HS-27A (cell line): ENCODE results near the gene F2R.

Source experiments
- DNase-seq: peaks from one replicate; pipeline ENCODE4 v3.0.0-alpha.2; 2012; ENCODE audit warnings: low read depth, missing footprints

The F2R gene

GRCh38 chr5:76690704-76691466 is 25.0 kb upstream of the F2R start:
- no peak for DNase-seq

DNA sequence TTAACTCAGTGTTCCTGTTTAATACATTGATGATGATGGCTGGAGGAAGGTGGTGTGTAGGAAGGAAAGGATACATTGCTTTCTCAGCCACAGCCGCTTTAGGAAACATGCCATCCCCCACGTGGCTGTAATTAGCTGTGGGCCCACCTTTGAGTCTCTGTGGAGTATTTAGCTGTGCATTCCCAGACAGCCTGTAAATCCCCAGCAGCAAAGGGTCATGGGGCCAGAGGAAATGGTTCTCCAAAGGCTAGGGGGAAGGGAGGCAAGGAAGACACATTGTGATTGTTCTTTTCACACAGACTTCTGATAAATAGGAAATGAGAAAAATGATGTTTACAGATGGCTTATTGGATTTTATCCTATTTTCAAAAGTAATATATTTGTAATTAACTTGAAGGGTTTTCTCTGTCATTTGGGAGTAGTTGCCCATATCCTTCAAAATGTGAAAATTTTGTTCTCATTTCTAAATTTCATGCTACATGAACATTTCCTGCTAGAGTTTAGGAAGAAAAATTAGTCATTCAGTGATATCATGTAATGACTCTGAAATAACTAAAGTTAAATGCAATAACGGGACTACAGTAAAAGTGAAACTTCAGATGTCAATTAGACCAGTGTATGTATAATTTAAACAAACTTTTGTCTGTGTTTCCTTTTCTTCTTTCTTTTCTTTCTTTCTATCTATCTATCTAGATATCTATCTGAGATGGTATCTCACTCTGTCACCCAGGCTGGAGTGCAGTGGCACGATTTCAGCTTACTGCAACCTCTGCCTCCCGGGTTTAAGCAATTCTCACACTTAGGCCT is 24.3 kb upstream of the F2R start:
- no peak for DNase-seq

DNA sequence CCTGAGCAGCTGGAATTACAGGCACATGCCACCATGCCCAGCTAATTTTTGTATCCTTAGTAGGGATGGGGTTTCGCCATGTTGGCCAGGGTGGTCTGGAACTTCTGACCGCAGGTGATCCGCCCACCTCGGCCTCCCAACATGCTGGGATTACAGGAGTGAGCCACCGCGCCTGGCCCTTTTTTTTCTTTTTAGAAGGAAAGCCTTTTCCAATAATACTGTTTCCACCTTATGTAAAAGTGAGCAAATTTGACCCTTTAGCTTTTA is 23.7 kb upstream of the F2R start:
- DNase-seq: no peak

- DNase-seq: no peak
These were observed 23.3 kb upstream of the F2R start for GRCh38 chr5:76692651-76693050.

- DNase-seq: no peak
These were observed 22.8 kb upstream of the F2R start for GRCh38 chr5:76693141-76693540.

- no peak for DNase-seq
These were observed 21.6 kb upstream of the F2R start for GRCh38 chr5:76694317-76694716.

DNA sequence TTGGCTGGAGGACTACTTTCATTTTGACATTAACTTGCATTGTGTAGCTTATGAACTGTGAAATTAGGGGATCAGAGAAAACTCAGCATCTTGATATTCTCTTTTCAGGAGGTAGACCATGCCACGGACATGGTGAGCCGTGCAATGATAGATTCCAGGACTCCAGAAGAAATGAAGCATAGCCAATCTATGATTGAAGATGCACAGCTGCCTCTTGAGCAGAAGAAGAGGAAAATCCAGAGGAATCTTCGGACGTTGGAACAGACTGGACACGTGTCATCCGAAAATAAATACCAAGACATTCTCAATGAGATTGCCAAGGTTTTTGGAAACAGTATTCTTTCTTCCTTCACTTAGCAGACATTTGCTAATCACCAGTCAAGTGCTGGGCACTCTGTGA is 20.6 kb upstream of the F2R start:
- DNase-seq: no peak

DNA sequence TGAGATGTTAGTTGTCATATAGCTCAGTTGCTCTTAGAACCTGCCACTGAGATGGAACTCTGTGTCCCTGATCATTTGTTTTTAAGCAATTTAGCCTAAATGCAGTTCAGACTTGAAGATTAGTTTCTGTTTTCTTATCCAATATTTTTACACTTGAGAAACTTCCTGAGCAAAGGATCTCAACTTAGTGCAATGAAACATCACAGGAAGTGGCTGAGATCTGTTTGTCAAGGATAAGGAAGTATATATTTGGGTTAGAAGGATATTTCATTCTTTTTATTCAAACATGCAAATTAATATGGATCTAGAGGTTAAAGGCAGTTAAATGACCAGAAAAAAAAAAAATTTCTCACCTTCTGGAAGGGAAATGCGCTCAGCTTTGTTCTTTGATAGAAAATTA is 19.7 kb upstream of the F2R start:
- no peak for DNase-seq

- DNase-seq: no peak
These were observed 18.3 kb upstream of the F2R start for GRCh38 chr5:76697670-76698069.

DNA sequence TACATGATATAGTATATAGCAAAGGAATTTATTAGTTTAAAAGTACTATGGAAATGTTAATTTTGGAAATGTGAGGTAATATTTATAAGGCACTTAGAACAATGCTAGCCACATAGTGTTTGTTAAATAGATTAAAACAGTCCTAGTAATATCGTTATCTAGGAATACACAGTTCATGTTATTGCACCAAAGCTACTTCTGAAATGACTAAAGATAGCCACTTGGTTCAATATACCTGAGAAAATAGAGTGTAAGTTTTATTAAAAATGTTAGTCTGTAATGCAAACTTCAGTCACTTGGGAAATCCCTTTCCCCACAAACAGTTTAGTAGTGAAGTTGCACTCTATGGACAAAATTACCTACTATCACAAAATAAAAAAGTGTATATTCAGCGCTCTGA is 15.4 kb upstream of the F2R start:
- DNase-seq: no peak

DNA sequence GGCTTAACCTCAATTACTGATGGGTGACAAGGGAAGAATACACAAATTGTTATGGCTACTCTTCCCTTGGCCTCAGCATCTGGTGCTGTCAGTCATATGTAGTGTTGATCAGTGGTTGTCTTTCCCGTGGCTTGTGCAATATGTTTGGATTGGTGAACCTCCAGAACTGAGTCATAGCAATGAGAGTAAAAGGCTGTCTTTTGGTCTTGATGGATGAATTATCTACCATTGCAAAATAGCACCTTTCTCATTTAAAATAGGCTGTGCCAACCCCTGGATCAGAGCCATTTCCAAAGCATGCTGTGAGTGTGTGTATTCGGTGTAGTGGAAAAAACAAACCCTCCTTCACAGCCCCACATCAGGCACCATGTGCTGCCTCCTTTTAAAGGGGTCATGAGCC is 14.6 kb upstream of the F2R start:
- DNase-seq: no peak

GRCh38 chr5:76703707-76704106 is 12.2 kb upstream of the F2R start:
- no peak for DNase-seq

DNA sequence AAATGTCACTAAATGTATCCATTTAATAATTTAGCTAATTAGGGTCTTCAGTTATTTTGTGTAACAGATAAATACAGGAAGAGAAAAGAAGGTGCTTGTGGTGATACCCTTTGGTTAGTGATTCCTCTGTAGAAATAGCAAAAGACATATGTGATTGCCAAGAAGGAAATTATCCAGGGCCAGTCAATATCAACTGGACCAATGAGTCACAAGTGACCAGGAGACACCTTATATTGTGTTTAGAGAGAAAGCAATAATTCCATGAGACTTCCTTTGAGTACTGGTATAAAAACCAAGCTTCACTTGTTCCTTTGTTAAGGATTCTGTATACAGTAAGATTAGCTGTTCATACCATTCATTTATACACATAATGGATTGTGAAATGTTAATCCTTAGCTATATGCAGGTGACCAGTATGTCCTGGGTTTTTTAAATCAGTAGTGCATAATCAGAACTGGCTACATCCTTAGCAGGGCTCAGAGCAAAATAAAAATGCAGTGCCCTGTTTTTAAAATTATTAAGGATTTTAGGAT is 11.7 kb upstream of the F2R start:
- no peak for DNase-seq

GRCh38 chr5:76705574-76705973 is 10.4 kb upstream of the F2R start:
- no peak for DNase-seq

DNA sequence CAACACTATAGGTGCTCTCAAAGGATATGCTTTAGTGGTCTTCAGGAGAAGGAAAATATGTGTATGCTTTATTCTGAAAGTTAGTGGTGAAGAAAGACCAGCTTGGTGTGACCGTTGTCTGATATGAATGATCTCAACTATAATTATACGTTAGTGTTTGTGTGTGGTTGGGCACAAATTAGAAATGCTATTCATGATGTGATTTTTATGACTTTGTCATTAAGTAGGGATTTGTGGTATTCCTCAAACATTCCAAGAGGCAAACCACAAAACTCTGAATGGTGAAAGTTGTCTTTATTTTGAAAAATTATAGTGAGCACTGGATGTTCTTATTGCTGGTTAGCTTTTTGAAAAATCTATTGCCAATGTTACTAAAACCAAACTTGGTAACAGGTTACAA is 6.2 kb upstream of the F2R start:
- no peak for DNase-seq

DNA sequence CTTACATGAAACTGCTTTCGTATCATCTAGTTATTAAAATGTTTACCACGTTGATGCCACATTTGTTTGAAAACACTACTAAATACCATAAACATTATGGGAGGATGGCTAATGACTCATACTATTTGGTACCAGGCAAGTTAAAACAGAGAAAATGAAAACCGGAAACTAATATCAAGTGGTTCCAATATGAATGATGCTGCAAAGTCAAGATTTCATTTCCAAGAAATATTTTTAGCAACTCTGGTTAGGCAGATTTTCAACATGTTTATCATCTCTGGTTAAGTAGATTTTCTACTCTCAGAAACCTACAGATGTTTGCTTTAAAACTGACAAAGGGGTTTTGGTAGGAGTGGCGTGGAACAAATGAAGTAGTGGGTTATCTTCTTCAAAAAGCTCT is 4.9 kb upstream of the F2R start:
- DNase-seq: no peak

- no peak for DNase-seq
These were observed 1.0 kb upstream of the F2R start for GRCh38 chr5:76714751-76715485.

DNA sequence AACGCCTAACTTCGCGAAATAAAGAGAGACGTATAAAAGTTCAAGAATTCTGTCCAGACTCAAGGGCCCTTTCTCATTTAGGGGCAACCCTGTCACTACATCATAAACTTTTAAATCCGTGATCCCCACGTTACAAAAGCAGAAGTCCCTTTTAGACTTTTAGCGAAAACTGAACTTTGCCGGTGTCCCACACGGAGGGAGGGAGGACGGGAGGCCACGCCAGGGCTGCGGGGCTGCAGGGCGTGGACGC is 515 bp upstream of the F2R start:
- DNase-seq: no peak

DNA sequence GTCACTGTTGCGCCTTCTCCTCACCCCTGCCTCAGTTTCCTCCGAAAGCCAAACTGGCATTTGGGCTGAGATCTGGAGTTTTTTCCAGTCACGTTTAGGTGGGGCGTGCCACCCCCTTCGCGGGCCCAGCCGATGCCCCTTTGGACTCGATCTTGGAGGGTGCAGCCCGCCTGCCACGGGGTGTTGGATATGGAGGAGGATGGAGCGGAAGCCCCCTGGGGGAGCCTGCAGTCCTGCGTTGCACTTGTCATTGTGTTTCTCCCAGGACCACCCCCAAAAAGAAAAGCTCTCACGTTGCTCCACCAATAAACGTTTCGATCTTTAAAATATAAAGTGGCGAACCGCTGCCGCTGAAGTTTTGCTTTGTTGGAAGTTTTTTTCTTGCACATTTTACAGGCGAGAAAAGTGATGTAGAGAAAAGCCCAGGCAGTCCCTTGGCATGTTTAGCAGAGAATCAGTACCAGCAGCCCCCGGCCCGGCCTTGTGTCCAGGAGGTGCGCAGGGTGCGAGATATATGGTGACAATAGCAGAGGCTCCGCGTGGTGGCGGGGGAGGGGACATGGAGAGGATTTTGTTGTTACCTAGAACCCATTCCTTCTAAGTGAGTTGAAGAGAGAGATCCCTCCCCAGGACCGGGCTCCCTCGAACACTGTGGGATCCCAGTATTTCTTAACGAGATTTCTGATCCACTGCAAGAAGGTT is 681 bp downstream of the F2R start:
- no peak for DNase-seq

- no peak for DNase-seq
These were observed 1.5 kb downstream of the F2R start for GRCh38 chr5:76717222-76718083.

DNA sequence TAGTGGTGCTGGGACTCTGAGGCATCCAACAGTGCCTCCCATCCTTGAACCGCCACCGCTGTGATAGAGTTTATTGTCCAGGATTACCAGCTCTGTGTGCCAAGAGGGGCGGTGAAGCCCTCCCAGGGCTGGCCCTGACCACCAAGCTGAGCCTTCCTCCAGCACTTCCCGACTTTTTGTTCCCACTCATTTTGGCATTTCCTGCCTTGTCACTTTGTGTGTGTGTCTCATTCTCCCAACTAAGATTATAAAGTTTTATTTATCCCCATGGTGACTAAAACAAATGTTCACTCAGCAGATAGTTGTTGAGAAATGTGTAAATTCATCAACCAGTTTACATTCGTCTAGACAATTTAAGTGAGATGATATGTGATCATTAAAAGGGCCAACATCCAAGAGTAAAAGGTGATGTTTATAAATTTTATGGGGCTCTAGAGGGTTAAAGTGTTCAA is 2.5 kb downstream of the F2R start:
- no peak for DNase-seq

- no peak for DNase-seq
These were observed 3.0 kb downstream of the F2R start for GRCh38 chr5:76718880-76719279.
